ENCODE measurements around the gene ELL. TPM values are rescaled to one million over a fixed set of nuclear protein-coding genes. Genes with fewer than 3 reads are reported as not detected.

ELL gene
- total and polyA plus RNA-seq, 9 of the 15 experiments (the other 6 are each of a cell fraction or from before 2014, with no cell fraction given) = 0.24 to 22.5 (median 4.1) TPM

DNA sequence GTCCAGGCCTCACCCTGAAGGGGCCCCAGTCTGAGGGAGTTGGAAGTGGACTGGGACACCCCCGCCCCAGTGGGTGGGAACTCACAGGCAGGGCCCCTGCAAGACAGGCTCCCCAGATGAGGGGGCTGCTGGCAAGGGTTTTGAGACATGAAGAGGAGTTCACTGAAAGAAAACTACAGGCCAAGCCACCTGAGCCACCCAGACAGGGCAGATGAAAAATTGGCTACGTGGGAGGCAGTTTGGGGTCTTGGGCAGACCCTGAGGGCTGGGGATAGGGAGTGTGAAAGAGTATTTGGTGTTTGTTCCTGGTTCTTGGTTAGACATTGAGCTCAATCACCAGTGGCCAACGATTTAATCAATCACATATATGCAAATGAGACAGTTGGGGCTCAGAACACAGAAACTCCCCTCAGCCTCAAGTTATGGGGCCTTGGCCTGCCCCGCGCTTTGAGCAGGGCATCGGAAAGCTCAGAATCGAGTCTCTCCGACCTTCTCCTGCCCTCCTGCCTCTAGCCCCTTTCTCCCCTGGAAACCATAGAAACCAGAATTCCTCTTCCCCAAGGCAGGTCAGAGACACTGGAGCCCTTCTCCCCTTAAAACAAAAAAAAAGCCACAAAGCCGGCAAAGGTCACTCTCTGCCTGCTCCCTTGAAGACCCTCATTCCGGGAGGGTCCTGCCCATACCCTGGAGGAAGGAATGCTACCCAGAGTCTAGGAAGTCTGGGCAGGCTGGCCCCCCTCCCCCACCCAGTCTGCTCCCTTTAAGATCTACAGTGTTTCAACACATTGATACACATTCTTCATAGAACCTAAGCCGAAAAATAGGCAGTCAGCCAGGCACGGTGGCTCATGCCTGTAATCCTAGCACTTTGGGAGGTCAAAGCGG, 82.6 kb downstream of the ELL start (continued):
- TF ChIP-seq POU5F1 (IDR thresholded peaks at IDR 0.05; ENCODE audit: borderline replicate concordance, low read depth, low read length, partially characterized antibody) (no peak), NFIC (IDR thresholded peaks at IDR 0.05) (peak; percentile 71), ZFP91 (CRISPR knock-in tag; IDR thresholded peaks at IDR 0.05) (no peak), ZNF57 (CRISPR knock-in tag; IDR thresholded peaks at IDR 0.05) (no peak), FOXP1 (CRISPR knock-in tag; IDR thresholded peaks at IDR 0.05) (no peak), ZNF583 (CRISPR knock-in tag; IDR thresholded peaks at IDR 0.05) (no peak), PCBP1 (IDR thresholded peaks at IDR 0.05; ENCODE audit: low read depth, low read length, poor library complexity, severe bottlenecking) (no peak), TAF1 (IDR thresholded peaks at IDR 0.05; ENCODE audit: control insufficient read depth, extremely low read depth, insufficient read depth, low read length, severe bottlenecking) (no peak), MEF2A (IDR thresholded peaks at IDR 0.05; ENCODE audit: control insufficient read depth, low read depth, low read length) (no peak), CEBPB (tag; IDR thresholded peaks at IDR 0.05) (peak; percentile 28), XRCC5 (IDR thresholded peaks at IDR 0.05; ENCODE audit: low read depth, low read length) (no peak), BCOR (IDR thresholded peaks at IDR 0.05) (0 out of 2 replicates have a peak, but pooled peaks have one; percentile 4), TBL1XR1 (IDR thresholded peaks at IDR 0.05; ENCODE audit: low read length in 2 of 2) (no peak), BACH1 (tag; IDR thresholded peaks at IDR 0.05) (no peak), NRF1 (conservative IDR thresholded peaks at IDR 0.05 in 1 of 2, IDR thresholded peaks at IDR 0.05 in 1 of 2) (peak; percentile 25 to 26; a peak in 1 of 4 replicates), SMARCE1 (IDR thresholded peaks at IDR 0.05) (no peak), RBBP5 (IDR thresholded peaks at IDR 0.05; ENCODE audit: borderline replicate concordance, insufficient read depth, low read length, poor library complexity, severe bottlenecking) (peak; percentile 49), TFAM (CRISPR knock-in tag; conservative IDR thresholded peaks at IDR 0.05) (no peak), SLC30A9 (CRISPR knock-in tag; IDR thresholded peaks at IDR 0.05) (no peak), HMGN3 (IDR thresholded peaks at IDR 0.05; ENCODE audit: borderline replicate concordance, extremely low read depth, insufficient read length, low read depth, low read length) (no peak)
- TF ChIP-seq, protein P1, sequence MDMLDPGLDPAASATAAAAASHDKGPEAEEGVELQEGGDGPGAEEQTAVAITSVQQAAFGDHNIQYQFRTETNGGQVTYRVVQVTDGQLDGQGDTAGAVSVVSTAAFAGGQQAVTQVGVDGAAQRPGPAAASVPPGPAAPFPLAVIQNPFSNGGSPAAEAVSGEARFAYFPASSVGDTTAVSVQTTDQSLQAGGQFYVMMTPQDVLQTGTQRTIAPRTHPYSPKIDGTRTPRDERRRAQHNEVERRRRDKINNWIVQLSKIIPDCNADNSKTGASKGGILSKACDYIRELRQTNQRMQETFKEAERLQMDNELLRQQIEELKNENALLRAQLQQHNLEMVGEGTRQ (CRISPR knock-in tag; IDR thresholded peaks at IDR 0.05) = no peak
- TF ChIP-seq, protein P2, sequence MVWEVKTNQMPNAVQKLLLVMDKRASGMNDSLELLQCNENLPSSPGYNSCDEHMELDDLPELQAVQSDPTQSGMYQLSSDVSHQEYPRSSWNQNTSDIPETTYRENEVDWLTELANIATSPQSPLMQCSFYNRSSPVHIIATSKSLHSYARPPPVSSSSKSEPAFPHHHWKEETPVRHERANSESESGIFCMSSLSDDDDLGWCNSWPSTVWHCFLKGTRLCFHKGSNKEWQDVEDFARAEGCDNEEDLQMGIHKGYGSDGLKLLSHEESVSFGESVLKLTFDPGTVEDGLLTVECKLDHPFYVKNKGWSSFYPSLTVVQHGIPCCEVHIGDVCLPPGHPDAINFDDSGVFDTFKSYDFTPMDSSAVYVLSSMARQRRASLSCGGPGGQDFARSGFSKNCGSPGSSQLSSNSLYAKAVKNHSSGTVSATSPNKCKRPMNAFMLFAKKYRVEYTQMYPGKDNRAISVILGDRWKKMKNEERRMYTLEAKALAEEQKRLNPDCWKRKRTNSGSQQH (CRISPR knock-in tag; IDR thresholded peaks at IDR 0.05) = no peak
- TF ChIP-seq, protein P3, sequence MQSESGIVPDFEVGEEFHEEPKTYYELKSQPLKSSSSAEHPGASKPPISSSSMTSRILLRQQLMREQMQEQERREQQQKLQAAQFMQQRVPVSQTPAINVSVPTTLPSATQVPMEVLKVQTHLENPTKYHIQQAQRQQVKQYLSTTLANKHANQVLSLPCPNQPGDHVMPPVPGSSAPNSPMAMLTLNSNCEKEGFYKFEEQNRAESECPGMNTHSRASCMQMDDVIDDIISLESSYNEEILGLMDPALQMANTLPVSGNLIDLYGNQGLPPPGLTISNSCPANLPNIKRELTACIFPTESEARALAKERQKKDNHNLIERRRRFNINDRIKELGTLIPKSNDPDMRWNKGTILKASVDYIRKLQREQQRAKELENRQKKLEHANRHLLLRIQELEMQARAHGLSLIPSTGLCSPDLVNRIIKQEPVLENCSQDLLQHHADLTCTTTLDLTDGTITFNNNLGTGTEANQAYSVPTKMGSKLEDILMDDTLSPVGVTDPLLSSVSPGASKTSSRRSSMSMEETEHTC (IDR thresholded peaks at IDR 0.05) = no peak
